Right cardiac atrium (tissue), 5 donors: ENCODE results near the gene NOD1. TPM values are rescaled to one million over a fixed set of nuclear protein-coding genes. Genes with fewer than 3 reads are reported as not detected.

Experiments used
- ATAC-seq, 2 donors: fragments of 200-7000 bp; cut with Tn5 transposase; one replicate each; pipeline versions ENCODE4 v1.8.0 to v1.9.1; 2020; ENCODE audit warnings: moderate library complexity in 2 of 2, mild to moderate bottlenecking in 1 of 2
- DNase-seq, 3 donors: peaks; one replicate each; pipeline ENCODE4 v3.0.0-alpha.2; 2020
- H3K27ac ChIP-seq: one replicate; pipeline ENCODE4 v1.5.1; 2013; ENCODE audit warnings: mild to moderate bottlenecking, low read length, control low read depth, moderate library complexity
- H3K27me3 ChIP-seq: one replicate; pipeline ENCODE4 v1.6.1; 2013; ENCODE audit not compliant: control insufficient read depth, insufficient read depth
- H3K4me1 ChIP-seq: one replicate; pipeline ENCODE4 v1.6.1; 2013; ENCODE audit warnings: low read length; ENCODE audit not compliant: control insufficient read depth, insufficient read depth
- H3K4me3 ChIP-seq: one replicate; pipeline ENCODE4 v1.5.1; 2013; ENCODE audit warnings: low read length, control low read depth
- H3K9me3 ChIP-seq: one replicate; pipeline ENCODE4 v1.6.1; 2013; ENCODE audit warnings: low read length; ENCODE audit not compliant: control insufficient read depth
- WGBS: extraction: QIAGEN DNeasy Blood & Tissue Kit; methylation state at CpG from one replicate; pipeline ENCODE4 v1.1.7; 2013; 5-methylcytosine and 5-hydroxymethylcytosine counted together
- intact Hi-C, 4 donors: fragments of 100-400 bp; cut with DNase I; formaldehyde crosslinking; loops; one replicate each; pipeline versions ENCODE4 v1.11.0 to v1.14.0; 2022 to 2023
- polyA plus RNA-seq: library from polyadenylated mRNA; stranded (reverse); fragments of 200-250 nt; gene quantifications from one replicate; pipeline ENCODE4 v1.2.3, GENCODE V29; 2013
- total RNA-seq, 4 donors: library from RNA; stranded (reverse); fragmentation: NEBNext Ultra II Directional; extraction: Animal tissue kit (Norgen Biotek cat#: 25700); gene quantifications; one replicate each; pipeline ENCODE4 v1.2.1, GENCODE V29; 2021
- donor health status: healthy with polysubstance abuse.
- donor health status: DM: no; HTN: yes; CAD: no.
- donor health status: DM: no; HTN: no; CAD: no.
- donor health status: DM: no; HTN: yes; CAD: no; lungs with severe emphysema.
- donor health status: DM: yes; HTN: yes; CAD: no.

Gene NOD1
- total and polyA plus RNA-seq, 5 donors: 8.6 to 15.5 (median 11.8) TPM

- ATAC-seq: no peak
- H3K27me3 ChIP-seq: no peaks in the 10 kb centered on the region
- intact Hi-C loops: no loop called here
- WGBS: 34% methylated on average over 6 of the region's 6 CpGs
- H3K27ac ChIP-seq: peak overlapping the region; percentile 76
- no peak overlapping the region for H3K4me3 ChIP-seq
- DNase-seq: no peak
- peaks cover 31% of the 10 kb centered on the region for H3K4me1 ChIP-seq
- H3K9me3 ChIP-seq: no peaks in the 10 kb centered on the region
Measured at GRCh38 chr7:30475580-30475979, 3.0 kb downstream of the NOD1 start.

GRCh38 chr7:30474893-30475292 lies 3.7 kb downstream of the NOD1 start:
- Histone ChIP-seq H3K4me1 (peaks cover 37% of the 10 kb centered on the region), H3K9me3 (no peaks in the 10 kb centered on the region), H3K27ac (no peak overlapping the region), H3K27me3 (no peaks in the 10 kb centered on the region), H3K4me3 (no peak overlapping the region)
- intact Hi-C loops: no loop called here
- 21% methylated on average over 2 of the region's 2 CpGs for WGBS
- DNase-seq (peak in 1 of 3 donors; percentile 57), ATAC-seq (peak; percentile 8 to 25)

DNA sequence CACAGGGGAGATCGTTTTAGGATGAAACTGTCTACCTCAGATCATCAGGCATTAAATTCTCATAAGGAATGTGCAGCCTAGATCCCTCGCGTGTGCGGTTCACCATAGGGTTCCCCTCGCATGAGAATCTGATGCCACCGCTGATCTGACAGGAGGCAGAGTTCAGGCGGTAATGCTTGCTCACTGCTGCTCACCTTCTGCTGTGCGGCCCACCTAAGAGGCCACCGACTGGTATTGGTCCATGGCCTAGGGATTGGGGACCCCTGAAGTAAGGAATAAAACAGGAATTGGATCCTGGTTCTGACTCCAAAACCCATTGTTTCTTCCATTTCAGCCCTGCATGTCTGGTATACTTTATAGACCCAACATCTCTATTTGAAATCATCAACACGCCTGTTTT lies 4.1 kb downstream of the NOD1 start:
- Histone ChIP-seq H3K27me3 (no peaks in the 10 kb centered on the region), H3K4me1 (peaks cover 41% of the 10 kb centered on the region), H3K27ac (peak overlapping the region; percentile 78), H3K4me3 (no peak overlapping the region), H3K9me3 (no peaks in the 10 kb centered on the region)
- intact Hi-C loops: no loop called here
- DNase-seq (no peak), ATAC-seq (no peak)
- 92% methylated on average over 10 of the region's 10 CpGs for WGBS

GRCh38 chr7:30473903-30474302 lies 4.7 kb downstream of the NOD1 start:
- Histone ChIP-seq H3K4me1 (peaks cover 45% of the 10 kb centered on the region), H3K27ac (peak overlapping the region; percentile 49), H3K27me3 (no peaks in the 10 kb centered on the region), H3K9me3 (no peaks in the 10 kb centered on the region), H3K4me3 (no peak overlapping the region)
- ATAC-seq (no peak), DNase-seq (no peak)
- intact Hi-C loops: no loop called here
- WGBS: 84% methylated on average over 1 of the region's 1 CpG

GRCh38 chr7:30472784-30473775 lies 5.5 kb downstream of the NOD1 start:
- no peaks in the 10 kb centered on the region for H3K9me3 ChIP-seq
- no peaks in the 10 kb centered on the region for H3K27me3 ChIP-seq
- WGBS: 29% methylated on average over 4 of the region's 4 CpGs
- H3K4me1 ChIP-seq: peaks cover 47% of the 10 kb centered on the region
- peak overlapping the region; percentile 49 for H3K27ac ChIP-seq
- H3K4me3 ChIP-seq: no peak overlapping the region
- ATAC-seq (no peak), DNase-seq (peak in 1 of 3 donors; percentile 43)
- intact Hi-C loops: no loop called here

DNA sequence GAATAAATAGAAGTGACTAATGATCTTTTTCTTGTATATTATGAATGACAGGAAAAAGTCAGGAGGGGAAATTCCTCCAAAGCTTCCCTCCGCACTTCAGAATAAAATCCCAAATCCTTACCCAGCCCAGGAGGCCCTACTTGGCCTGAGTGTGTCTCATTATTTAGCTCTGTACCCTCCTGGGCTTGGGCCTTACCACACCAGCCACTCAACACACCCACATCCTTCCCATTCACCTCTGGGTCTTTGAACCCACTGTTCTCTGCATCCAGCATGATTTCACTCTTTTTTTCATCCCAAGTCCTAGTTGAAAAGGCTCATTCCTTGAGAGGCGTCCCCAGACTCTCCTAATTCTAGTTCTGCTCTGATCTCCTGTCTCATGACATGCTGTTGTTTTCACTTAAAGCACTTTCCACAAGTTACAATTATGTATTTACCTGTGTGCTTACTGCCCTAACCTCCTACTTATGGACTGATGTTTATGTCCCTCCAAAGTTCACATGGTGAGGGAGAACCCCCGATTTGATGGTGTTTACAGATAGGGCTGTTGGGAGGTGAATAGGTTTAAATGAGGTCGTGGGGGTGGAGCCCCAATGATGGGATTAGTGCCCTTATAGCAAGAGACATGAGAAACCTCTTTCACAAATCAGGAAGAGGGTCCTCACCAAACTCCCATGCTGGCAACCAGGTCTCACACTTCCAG lies 6.4 kb downstream of the NOD1 start:
- Histone ChIP-seq H3K27ac (peak overlapping the region; percentile 30), H3K4me3 (no peak overlapping the region), H3K4me1 (peaks cover 47% of the 10 kb centered on the region), H3K27me3 (no peaks in the 10 kb centered on the region), H3K9me3 (no peaks in the 10 kb centered on the region)
- WGBS: 61% methylated on average over 4 of the region's 4 CpGs
- no peak for ATAC-seq
- intact Hi-C loops: no loop called here
- no peak for DNase-seq

DNA sequence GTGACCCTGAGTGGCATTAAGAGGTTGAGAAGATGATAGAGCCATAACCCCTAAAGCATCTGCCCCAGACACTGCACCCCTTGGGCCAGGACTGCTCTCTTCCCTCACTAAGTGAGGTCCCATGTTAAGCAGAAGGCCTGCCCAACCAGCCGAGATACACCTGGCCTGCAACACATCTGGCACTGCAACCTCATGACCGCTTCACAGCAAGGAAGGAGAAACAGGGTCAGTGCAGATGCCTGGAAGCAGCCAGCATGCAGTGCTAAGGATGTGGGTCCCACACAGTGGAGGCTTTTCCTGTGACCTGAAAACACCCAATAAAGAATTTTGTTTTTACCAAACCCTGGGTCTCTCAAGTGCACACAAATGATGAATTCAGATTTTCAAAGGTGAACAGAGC lies 7.4 kb downstream of the NOD1 start:
- Histone ChIP-seq H3K27ac (peak overlapping the region; percentile 87), H3K4me3 (no peak overlapping the region), H3K9me3 (no peaks in the 10 kb centered on the region), H3K4me1 (peaks cover 40% of the 10 kb centered on the region), H3K27me3 (no peaks in the 10 kb centered on the region)
- ATAC-seq (no peak), DNase-seq (peak in 1 of 3 donors; percentile 49)
- intact Hi-C loops: no loop called here
- WGBS: 19% methylated on average over 2 of the region's 2 CpGs

GRCh38 chr7:30470771-30471170 lies 7.8 kb downstream of the NOD1 start:
- Histone ChIP-seq H3K4me3 (peak overlapping the region; percentile 5), H3K27me3 (no peaks in the 10 kb centered on the region), H3K4me1 (peaks cover 43% of the 10 kb centered on the region), H3K9me3 (no peaks in the 10 kb centered on the region), H3K27ac (peak overlapping the region; percentile 87)
- 8% methylated on average over 6 of the region's 6 CpGs for WGBS
- DNase-seq: peak in 2 of 3 donors; percentile 59 to 75
- intact Hi-C loops: no loop called here
- peak; percentile 70 to 79 for ATAC-seq

GRCh38 chr7:30470163-30470770 lies 8.3 kb downstream of the NOD1 start:
- Histone ChIP-seq H3K9me3 (no peaks in the 10 kb centered on the region), H3K27me3 (no peaks in the 10 kb centered on the region), H3K4me1 (peaks cover 42% of the 10 kb centered on the region), H3K27ac (peak overlapping the region; percentile 87), H3K4me3 (peak overlapping the region; percentile 5)
- intact Hi-C loops: no loop called here
- peak; percentile 43 to 69 for ATAC-seq
- 15% methylated on average over 14 of the region's 14 CpGs for WGBS
- DNase-seq: peak in 2 of 3 donors; percentile 70 to 75

GRCh38 chr7:30469303-30469702 lies 9.3 kb downstream of the NOD1 start:
- Histone ChIP-seq H3K9me3 (no peaks in the 10 kb centered on the region), H3K4me1 (peaks cover 44% of the 10 kb centered on the region), H3K27me3 (no peaks in the 10 kb centered on the region), H3K4me3 (no peak overlapping the region), H3K27ac (peak overlapping the region; percentile 87)
- ATAC-seq: peak; percentile 87 to 88
- DNase-seq: peak; percentile 84 to 93 (median 93)
- 8% methylated on average over 5 of the region's 5 CpGs for WGBS
- intact Hi-C loops: no loop called here
